OCI-LY3 (cell line): ENCODE results near the gene UBR7.

ENCODE experiments used
- H2AFZ ChIP-seq: fragments of 200-600, 300-600 bp; shearing (Covaris generic); 2 replicates; pipeline ENCODE4 v1.6.0; 2014; ENCODE audit warnings: antibody characterized with exemption, low read depth, low read length
- H3K27ac ChIP-seq: fragments of 200-600, 300-600 bp; sonication (generic); 2 replicates; pipeline ENCODE4 v1.5.1; 2014; ENCODE audit warnings: mild to moderate bottlenecking, low read length, moderate library complexity, mixed read lengths
- H3K27me3 ChIP-seq: fragments of 200-600, 300-600 bp; sonication (generic); 2 replicates; pipeline ENCODE4 v1.6.1; 2014; ENCODE audit warnings: low read depth, low read length, mixed read lengths
- H3K36me3 ChIP-seq: fragments of 200-600, 300-600 bp; sonication (generic); replicated peaks from 2 replicates; pipeline ENCODE3; 2014; ENCODE audit warnings: low read depth, low read length, mixed read lengths
- H3K4me1 ChIP-seq: fragments of 300-600, 200-600 bp; sonication (generic); 2 replicates; pipeline ENCODE4 v1.6.1; 2014; ENCODE audit warnings: low read length, mixed read lengths
- H3K4me2 ChIP-seq: fragments of 200-600, 300-600 bp; sonication (generic); 2 replicates; pipeline ENCODE4 v1.6.1; 2014; ENCODE audit warnings: low read length, mixed read lengths
- H3K4me3 ChIP-seq: fragments of 300-600, 200-600 bp; sonication (generic); 2 replicates; pipeline ENCODE4 v1.5.1; 2014; ENCODE audit warnings: antibody characterized with exemption, mild to moderate bottlenecking, low read length, moderate library complexity
- H3K79me2 ChIP-seq: fragments of 300-600, 200-600 bp; shearing (Covaris generic); 2 replicates; pipeline ENCODE4 v1.6.1; 2014; ENCODE audit warnings: mild to moderate bottlenecking, low read length, mixed read lengths
- H3K9ac ChIP-seq: fragments of 300-600, 200-600 bp; shearing (Covaris generic); 2 replicates; pipeline ENCODE4 v1.6.0; 2014; ENCODE audit warnings: mild to moderate bottlenecking, low read length, moderate library complexity
- H3K9me3 ChIP-seq: fragments of 200-600, 300-600 bp; shearing (Covaris generic); 2 replicates; pipeline ENCODE4 v1.6.1; 2014; ENCODE audit warnings: low read length, mixed read lengths; ENCODE audit not compliant: insufficient read depth
- H4K20me1 ChIP-seq: fragments of 200-600, 300-600 bp; sonication (generic); 2 replicates; pipeline ENCODE4 v1.6.1; 2016; ENCODE audit warnings: low read length, mixed read lengths; ENCODE audit not compliant: insufficient read depth
- CTCF ChIP-seq: fragments of 200-600, 300-600 bp; sonication (generic); IDR thresholded peaks from 2 replicates; pipeline ENCODE4 v1.5.1; 2014; ENCODE audit warnings: antibody characterized with exemption, low read length, low read depth
- EZH2phosphoT487 ChIP-seq: fragments of 200-600 bp; shearing (Covaris generic); IDR thresholded peaks from 2 replicates; pipeline ENCODE4 v1.6.1; 2018; ENCODE audit warnings: antibody characterized with exemption, mixed run types, low read depth

Gene UBR7

GRCh38 chr14:93274055-93274806 is 67.2 kb downstream of the UBR7 start:
- H3K4me2 ChIP-seq: no peak overlapping the region
- no peaks in the 10 kb centered on the region for H3K9me3 ChIP-seq
- H3K4me1 ChIP-seq: no peaks in the 10 kb centered on the region
- H3K79me2 ChIP-seq: no peaks in the 10 kb centered on the region
- H3K27me3 ChIP-seq: no peaks in the 10 kb centered on the region
- no peak overlapping the region for H3K4me3 ChIP-seq
- no peaks in the 10 kb centered on the region for H3K36me3 ChIP-seq
- H4K20me1 ChIP-seq: no peaks in the 10 kb centered on the region
- no peak overlapping the region for H3K9ac ChIP-seq
- H3K27ac ChIP-seq: no peak overlapping the region
- H2AFZ ChIP-seq: no peak overlapping the region
- TF ChIP-seq CTCF (no peak), EZH2phosphoT487 (no peak)

GRCh38 chr14:93276031-93276716 is 69.1 kb downstream of the UBR7 start:
- no peaks in the 10 kb centered on the region for H4K20me1 ChIP-seq
- TF ChIP-seq EZH2phosphoT487: no peak
- TF ChIP-seq CTCF: no peak
- no peak overlapping the region for H3K4me3 ChIP-seq
- no peaks in the 10 kb centered on the region for H3K4me1 ChIP-seq
- H3K9ac ChIP-seq: no peak overlapping the region
- no peak overlapping the region for H3K27ac ChIP-seq
- H3K36me3 ChIP-seq: no peaks in the 10 kb centered on the region
- H3K79me2 ChIP-seq: no peaks in the 10 kb centered on the region
- H3K9me3 ChIP-seq: no peaks in the 10 kb centered on the region
- H3K27me3 ChIP-seq: no peaks in the 10 kb centered on the region
- no peak overlapping the region for H3K4me2 ChIP-seq
- no peak overlapping the region for H2AFZ ChIP-seq
